Endodermal cell (in vitro differentiated cells): ENCODE data around the gene PRUNE2. TPM values are rescaled to one million over a fixed set of nuclear protein-coding genes. Genes with fewer than 3 reads are reported as not detected.

Experiments
- DNase-seq: peaks from one replicate; pipeline ENCODE4 v3.0.0-alpha.2; 2017
- H3K27ac ChIP-seq: 2 replicates; pipeline ENCODE4 v1.5.1; 2013; ENCODE audit warnings: mild to moderate bottlenecking, low read depth, low read length, moderate library complexity
- H3K27me3 ChIP-seq: 2 replicates; pipeline ENCODE4 v1.6.1; 2013; ENCODE audit warnings: mild to moderate bottlenecking, low read length, moderate library complexity; ENCODE audit not compliant: insufficient read depth, control insufficient read depth, poor library complexity, severe bottlenecking
- H3K36me3 ChIP-seq: 2 replicates; pipeline ENCODE4 v1.7.0; 2013; ENCODE audit warnings: mild to moderate bottlenecking, low read length, moderate library complexity; ENCODE audit not compliant: control insufficient read depth, insufficient read depth
- H3K4me1 ChIP-seq: one replicate; pipeline ENCODE4 v1.7.0; 2013; ENCODE audit warnings: low read length; ENCODE audit not compliant: control insufficient read depth, insufficient read depth
- H3K4me3 ChIP-seq: 2 replicates; pipeline ENCODE4 v1.5.1; 2013; ENCODE audit warnings: mild to moderate bottlenecking, low read length, moderate library complexity
- H3K9ac ChIP-seq: 2 replicates; pipeline ENCODE4 v1.6.1; 2013; ENCODE audit warnings: mild to moderate bottlenecking, low read length, moderate library complexity; ENCODE audit not compliant: poor library complexity, severe bottlenecking; ENCODE audit errors: extremely low read depth
- H3K9me3 ChIP-seq: 2 replicates; pipeline ENCODE4 v1.6.1; 2013; ENCODE audit warnings: mild to moderate bottlenecking, low read length, moderate library complexity; ENCODE audit not compliant: control insufficient read depth
- H3K27ac Mint-ChIP-seq: 2 replicates; pipeline ENCODE4 v1.8.0; 2020; ENCODE audit warnings: mixed read lengths
- H3K27me3 Mint-ChIP-seq: 2 replicates; pipeline ENCODE4 v1.8.0; 2021; ENCODE audit warnings: mild to moderate bottlenecking, mixed read lengths; ENCODE audit not compliant: insufficient read depth
- H3K36me3 Mint-ChIP-seq: 2 replicates; pipeline ENCODE4 v1.8.0; 2020; ENCODE audit warnings: low read depth, mixed read lengths
- H3K4me1 Mint-ChIP-seq: 2 replicates; pipeline ENCODE4 v1.8.0; 2020; ENCODE audit warnings: mixed read lengths
- H3K4me3 Mint-ChIP-seq: 2 replicates; pipeline ENCODE4 v1.8.0; 2020; ENCODE audit warnings: mild to moderate bottlenecking, moderate library complexity, mixed read lengths
- H3K9me3 Mint-ChIP-seq: 2 replicates; pipeline ENCODE4 v1.8.0; 2020; ENCODE audit warnings: mild to moderate bottlenecking, mixed read lengths
- CTCF ChIP-seq: fragments of 200-600 bp; sonication (generic); conservative IDR thresholded peaks from 2 replicates; pipeline ENCODE4 v1.5.0; 2021; ENCODE audit warnings: antibody characterized with exemption, mild to moderate bottlenecking
- WGBS, 2 experiments: methylation state at CpG; one replicate each; pipeline versions ENCODE4 v1.1.5 to v1.1.7; 2013; ENCODE audit warnings: missing lambda C conversion rate in 2 of 2, mixed read lengths in 1 of 2; ENCODE audit not compliant: insufficient coverage in 1 of 2, insufficient read length in 1 of 2; 5-methylcytosine and 5-hydroxymethylcytosine counted together
- total RNA-seq, 2 donors: library from RNA; stranded (reverse); fragmentation: NEBNext Ultra II Directional in 1 of 2; extraction: Animal tissue kit (Norgen Biotek cat#: 25700) in 1 of 2; gene quantifications; 2 replicates in 1 of 2; 3 replicates in 1 of 2; pipeline ENCODE4 v1.2.1, GENCODE V29; 2021

Gene PRUNE2
- total RNA-seq, 2 donors from 2014 or later, result 4.1 to 6.8 TPM

GRCh38 chr9:76624391-76625048, 281.4 kb downstream of the PRUNE2 start:
- H3K9me3 ChIP-seq, result no peaks in the 10 kb centered on the region
- no peaks in the 10 kb centered on the region for H3K27me3 ChIP-seq
- Mint-ChIP-seq H3K36me3 (no peaks in the 10 kb centered on the region), H3K4me1 (peaks cover 2% of the 10 kb centered on the region), H3K4me3 (no peak overlapping the region), H3K27me3 (peaks cover 1% of the 10 kb centered on the region), H3K9me3 (no peaks in the 10 kb centered on the region), H3K27ac (no peak overlapping the region)
- TF ChIP-seq CTCF, result no peak
- H3K36me3 ChIP-seq, result no peaks in the 10 kb centered on the region
- WGBS, 2 experiments, result 75 to 94% methylated on average over 4 to 5 of the region's 5 CpGs
- no peak for DNase-seq
- no peak overlapping the region for H3K9ac ChIP-seq
- no peak overlapping the region for H3K4me3 ChIP-seq
- peaks cover under 1% of the 10 kb centered on the region for H3K4me1 ChIP-seq
- no peak overlapping the region for H3K27ac ChIP-seq

GRCh38 chr9:76620996-76621395, 284.9 kb downstream of the PRUNE2 start:
- WGBS, 2 experiments, result 93 to 94% methylated on average over 2 to 3 of the region's 3 CpGs
- no peak overlapping the region for H3K27ac Mint-ChIP-seq
- no peaks in the 10 kb centered on the region for H3K36me3 Mint-ChIP-seq

GRCh38 chr9:76620581-76620980, 285.3 kb downstream of the PRUNE2 start:
- no peak overlapping the region for H3K4me3 Mint-ChIP-seq
- Histone ChIP-seq H3K36me3 (no peaks in the 10 kb centered on the region), H3K27me3 (no peaks in the 10 kb centered on the region), H3K27ac (no peak overlapping the region), H3K9me3 (no peaks in the 10 kb centered on the region), H3K4me1 (no peaks in the 10 kb centered on the region), H3K9ac (no peak overlapping the region), H3K4me3 (no peak overlapping the region)
- no peak for TF ChIP-seq CTCF
- no peak overlapping the region for H3K27ac Mint-ChIP-seq
- H3K4me1 Mint-ChIP-seq, result peaks cover 14% of the 10 kb centered on the region
- DNase-seq, result no peak
- no peaks in the 10 kb centered on the region for H3K36me3 Mint-ChIP-seq
- no peaks in the 10 kb centered on the region for H3K9me3 Mint-ChIP-seq
- peaks cover 1% of the 10 kb centered on the region for H3K27me3 Mint-ChIP-seq
- WGBS, 2 experiments, result 86 to 90% methylated on average over 1 of the region's 3 CpGs

More at GRCh38 chr9:76620996-76621395, 284.9 kb downstream of the PRUNE2 start:
- Histone ChIP-seq H3K27ac (no peak overlapping the region), H3K4me3 (no peak overlapping the region), H3K36me3 (no peaks in the 10 kb centered on the region), H3K9me3 (no peaks in the 10 kb centered on the region), H3K4me1 (no peaks in the 10 kb centered on the region), H3K27me3 (no peaks in the 10 kb centered on the region), H3K9ac (no peak overlapping the region)
- peaks cover 1% of the 10 kb centered on the region for H3K27me3 Mint-ChIP-seq
- DNase-seq, result no peak
- peaks cover 10% of the 10 kb centered on the region for H3K4me1 Mint-ChIP-seq
- H3K4me3 Mint-ChIP-seq, result no peak overlapping the region
- no peaks in the 10 kb centered on the region for H3K9me3 Mint-ChIP-seq
- TF ChIP-seq CTCF, result no peak
